H1 (cell line): Measurements from ENCODE around the gene AHDC1. TPM values are rescaled to one million over a fixed set of nuclear protein-coding genes. Genes with fewer than 3 reads are reported as not detected.

Source experiments
- CTCF ChIA-PET: fragments of 300-600 bp; sonication (Branson Sonifier 250); formaldehyde crosslinking; loops from one replicate; lab custom pipeline; 2021; ENCODE audit not compliant: partially characterized antibody; lab: Charles Lee
- POLR2A ChIA-PET: fragments of 300-600 bp; sonication (Branson Sonifier 250); formaldehyde crosslinking; loops from one replicate; lab custom pipeline; 2021; ENCODE audit warnings: inconsistent platforms; ENCODE audit not compliant: partially characterized antibody; lab: Charles Lee
- DNase-seq, 2 experiments: peaks; one replicate each; pipeline versions ENCODE4 v3.0.0 to v3.0.0-alpha.2; 2010 to 2022; ENCODE audit warnings: low spot score in 2 of 2, low read depth in 1 of 2, mixed read lengths in 1 of 2
- FAIRE-seq: peaks from 2 replicates; lab custom pipeline; 2011; peaks lifted over from hg19 to GRCh38; lab: Jason Lieb, UNC
- H2AFZ ChIP-seq: 2 replicates; pipeline ENCODE4 v1.8.1; 2012; ENCODE audit warnings: low read length, inconsistent platforms
- H2AK5ac ChIP-seq: 2 replicates; pipeline ENCODE4 v1.6.1; 2013; ENCODE audit warnings: low read depth, low read length
- H2BK120ac ChIP-seq: replicated peaks from 2 replicates; pipeline ENCODE3; 2013; ENCODE audit warnings: low read depth, low read length, inconsistent platforms
- H2BK12ac ChIP-seq: 2 replicates; pipeline ENCODE4 v1.6.1; 2013; ENCODE audit warnings: low read depth, low read length
- H2BK15ac ChIP-seq: 2 replicates; pipeline ENCODE4 v1.6.1; 2013; ENCODE audit warnings: low read length
- H2BK20ac ChIP-seq: 2 replicates; pipeline ENCODE4 v1.6.1; 2013; ENCODE audit warnings: low read length
- H2BK5ac ChIP-seq: 2 replicates; pipeline ENCODE4 v1.6.1; 2013; ENCODE audit warnings: low read depth, low read length
- H3K14ac ChIP-seq: 2 replicates; pipeline ENCODE4 v1.6.1; 2013; ENCODE audit warnings: inconsistent platforms; ENCODE audit not compliant: insufficient read length
- H3K18ac ChIP-seq: 2 replicates; pipeline ENCODE4 v1.6.1; 2013; ENCODE audit warnings: low read length; ENCODE audit errors: extremely low read depth
- H3K23ac ChIP-seq: 2 replicates; pipeline ENCODE4 v1.6.1; 2013; ENCODE audit warnings: inconsistent platforms; ENCODE audit not compliant: insufficient read length
- H3K23me2 ChIP-seq: 2 replicates; pipeline ENCODE4 v1.6.1; 2013; ENCODE audit warnings: low read depth, low read length
- H3K27ac ChIP-seq: 2 replicates; pipeline ENCODE4 v1.6.1; 2011; ENCODE audit warnings: low read depth, low read length, inconsistent platforms
- H3K27me3 ChIP-seq, 4 experiments: replicated peaks in 1 of 4; 1 replicate in 1 of 4; 2 replicates in 3 of 4; pipeline versions ENCODE4 v1.6.1 to v1.8.1; 2011 to 2013; ENCODE audit warnings: low read length in 3 of 4, mild to moderate bottlenecking in 3 of 4, inconsistent platforms in 2 of 4, mixed read lengths in 2 of 4, moderate library complexity in 1 of 4; ENCODE audit not compliant: control insufficient read depth in 3 of 4, insufficient read depth in 3 of 4; ENCODE audit errors: extremely low read depth in 1 of 4
- H3K36me3 ChIP-seq, 4 experiments: 2 replicates each; pipeline versions ENCODE4 v1.6.1 to v1.8.1; 2011 to 2013; ENCODE audit warnings: mild to moderate bottlenecking in 4 of 4, low read length in 3 of 4, moderate library complexity in 2 of 4, control low read depth in 1 of 4, inconsistent platforms in 1 of 4; ENCODE audit not compliant: insufficient read depth in 4 of 4, control insufficient read depth in 2 of 4
- H3K4ac ChIP-seq: replicated peaks from 2 replicates; pipeline ENCODE3; 2013; ENCODE audit warnings: low read length, low read depth, mixed read lengths, inconsistent platforms; ENCODE audit not compliant: insufficient read length
- H3K4me1 ChIP-seq, 4 experiments: replicated peaks in 1 of 4; 1 replicate in 1 of 4; 2 replicates in 3 of 4; pipeline versions ENCODE4 v1.6.1 to v1.8.1; 2011 to 2013; ENCODE audit warnings: low read length in 3 of 4, inconsistent platforms in 2 of 4, mixed read lengths in 1 of 4; ENCODE audit not compliant: insufficient read depth in 4 of 4, control insufficient read depth in 3 of 4
- H3K4me2 ChIP-seq, 2 experiments: 2 replicates each; pipeline versions ENCODE4 v1.6.1 to v1.8.1; 2011 to 2013; ENCODE audit warnings: low read depth in 2 of 2, low read length in 2 of 2, control low read depth in 1 of 2, inconsistent platforms in 1 of 2, mild to moderate bottlenecking in 1 of 2; ENCODE audit not compliant: insufficient read depth in 1 of 2
- H3K4me3 ChIP-seq, 4 experiments: fragments of 200-600, 300-600 bp in 1 of 4; sonication (generic), shearing (Covaris generic), sonication (Bioruptor Twin) in 1 of 4; 2 replicates each; pipeline versions ENCODE4 v1.5.1 to v1.8.1; 2011 to 2016; ENCODE audit warnings: low read length in 4 of 4, low read depth in 3 of 4, control low read depth in 2 of 4, inconsistent platforms in 2 of 4, mild to moderate bottlenecking in 2 of 4, mixed read lengths in 1 of 4, moderate library complexity in 1 of 4; ENCODE audit not compliant: insufficient read depth in 2 of 4; ENCODE audit errors: extremely low read depth in 1 of 4
- H3K56ac ChIP-seq: replicated peaks from 2 replicates; pipeline ENCODE3; 2013; ENCODE audit warnings: low read depth, mild to moderate bottlenecking, mixed read lengths, low read length, inconsistent platforms; ENCODE audit not compliant: insufficient read length
- H3K79me1 ChIP-seq: 2 replicates; pipeline ENCODE4 v1.6.1; 2013; ENCODE audit warnings: low read depth, low read length, control low read depth
- H3K79me2 ChIP-seq, 2 experiments: 2 replicates each; pipeline versions ENCODE4 v1.6.1 to v1.8.1; 2012 to 2013; ENCODE audit warnings: low read length in 2 of 2, mild to moderate bottlenecking in 2 of 2, inconsistent platforms in 1 of 2; ENCODE audit not compliant: insufficient read depth in 2 of 2, control insufficient read depth in 1 of 2
- H3K9ac ChIP-seq, 4 experiments: replicated peaks in 1 of 4; 1 replicate in 1 of 4; 2 replicates in 3 of 4; pipeline versions ENCODE4 v1.6.1 to v1.8.1; 2011 to 2013; ENCODE audit warnings: low read depth in 3 of 4, low read length in 3 of 4, control low read depth in 2 of 4, mild to moderate bottlenecking in 2 of 4, moderate library complexity in 2 of 4, inconsistent platforms in 1 of 4; ENCODE audit errors: extremely low read depth in 1 of 4
- H3K9me3 ChIP-seq, 2 experiments: 2 replicates each; pipeline versions ENCODE4 v1.6.1 to v1.8.1; 2012 to 2013; ENCODE audit warnings: mild to moderate bottlenecking in 2 of 2, moderate library complexity in 2 of 2, control low read depth in 1 of 2, inconsistent platforms in 1 of 2, low read depth in 1 of 2, low read length in 1 of 2, mixed read lengths in 1 of 2; ENCODE audit not compliant: insufficient read depth in 2 of 2
- H4K20me1 ChIP-seq, 2 experiments: replicated peaks in 1 of 2; 2 replicates each; pipeline versions ENCODE3 to v1.8.1; 2011 to 2013; ENCODE audit warnings: inconsistent platforms in 2 of 2, low read length in 2 of 2, mild to moderate bottlenecking in 1 of 2; ENCODE audit not compliant: insufficient read depth in 2 of 2, control insufficient read depth in 1 of 2
- H4K5ac ChIP-seq: 2 replicates; pipeline ENCODE4 v1.6.1; 2013; ENCODE audit warnings: low read length, low read depth, mixed read lengths, inconsistent platforms; ENCODE audit not compliant: insufficient read length
- H4K8ac ChIP-seq: 2 replicates; pipeline ENCODE4 v1.8.0; 2013; ENCODE audit warnings: mild to moderate bottlenecking, moderate library complexity, low read length, inconsistent platforms; ENCODE audit not compliant: insufficient read depth; ENCODE audit errors: extremely low read depth
- H4K91ac ChIP-seq: replicated peaks from 2 replicates; pipeline ENCODE3; 2013; ENCODE audit warnings: low read length, mixed read lengths, inconsistent platforms; ENCODE audit not compliant: insufficient read length
- BACH1 ChIP-seq: IDR thresholded peaks from 2 replicates; pipeline ENCODE4 v1.6.1; 2012; ENCODE audit warnings: low read length, improper control_type of control experiment
- CHD1 ChIP-seq: IDR thresholded peaks from 2 replicates; pipeline ENCODE4 v1.6.1; 2012; ENCODE audit warnings: low read depth, low read length, improper control_type of control experiment
- CTBP2 ChIP-seq: IDR thresholded peaks from 2 replicates; pipeline ENCODE4 v1.7.0; 2011; ENCODE audit warnings: borderline replicate concordance, mild to moderate bottlenecking, moderate library complexity, mixed read lengths, low read length; ENCODE audit not compliant: insufficient read depth, insufficient read length
- EP300 ChIP-seq, 2 experiments: IDR thresholded peaks; 1 replicate in 1 of 2; 2 replicates in 1 of 2; pipeline ENCODE4 v1.6.1; 2011 to 2012; ENCODE audit warnings: low read depth in 2 of 2, low read length in 2 of 2, mild to moderate bottlenecking in 2 of 2, borderline replicate concordance in 1 of 2, inconsistent platforms in 1 of 2, moderate library complexity in 1 of 2
- FOSL1 ChIP-seq: IDR thresholded peaks from 2 replicates; pipeline ENCODE4 v1.6.1; 2011; ENCODE audit warnings: mild to moderate bottlenecking, low read depth, low read length, moderate library complexity; ENCODE audit not compliant: insufficient read depth
- KDM4A ChIP-seq: IDR thresholded peaks from one replicate; pipeline ENCODE4 v1.7.1; 2012; ENCODE audit warnings: low read depth, mild to moderate bottlenecking, moderate library complexity, low read length, inconsistent platforms; ENCODE audit not compliant: severe bottlenecking
- KDM5A ChIP-seq: fragments of 200-600 bp; IDR thresholded peaks from 2 replicates; pipeline ENCODE4 v1.7.1; 2012; ENCODE audit warnings: mild to moderate bottlenecking, low read length, inconsistent platforms, mixed read lengths
- RBBP5 ChIP-seq: IDR thresholded peaks from 2 replicates; pipeline ENCODE4 v1.7.1; 2012; ENCODE audit warnings: low read depth, mild to moderate bottlenecking, inconsistent platforms, low read length, moderate library complexity, borderline replicate concordance
- SP4 ChIP-seq: IDR thresholded peaks from 2 replicates; pipeline ENCODE4 v1.6.1; 2012; ENCODE audit warnings: low read length, inconsistent platforms
- WGBS, 2 experiments: shearing (Covaris generic) in 1 of 2; methylation state at CpG; one replicate each; pipeline versions ENCODE4 v1.1.6 to v1.1.7; 2013 to 2015; ENCODE audit warnings: low lambda C conversion rate in 2 of 2, mixed read lengths in 2 of 2, inconsistent platforms in 1 of 2, low coverage in 1 of 2, missing lambda C conversion rate in 1 of 2; ENCODE audit not compliant: insufficient replicate concordance in 2 of 2, insufficient coverage in 1 of 2, insufficient read length in 1 of 2; ENCODE audit errors: extremely low coverage in 1 of 2, missing lambda C conversion rate in 1 of 2; 5-methylcytosine and 5-hydroxymethylcytosine counted together
- polyA plus RNA-seq, 7 experiments: library from polyadenylated mRNA; depleted of rRNA in 3 of 7; stranded (reverse) in 5 of 7; unstranded in 2 of 7; fragments of >200 nt in 5 of 7; fragments of 200-250 nt in 2 of 7; gene quantifications; 1 replicate in 5 of 7; 2 replicates in 1 of 7; 4 replicates in 1 of 7; pipeline versions ENCODE4 v1.2.1 to v1.2.3, GENCODE V29; 2011 to 2013; ENCODE audit warnings: missing spikeins in 2 of 7, mixed read lengths in 2 of 7
- total RNA-seq: library from RNA; stranded (reverse); fragmentation: NEBNext Ultra II Directional; extraction: Animal tissue kit (Norgen Biotek cat#: 25700); gene quantifications from 2 replicates; pipeline ENCODE4 v1.2.1, GENCODE V29; 2021
- TF ChIP-seq, protein P1 (sequence below): IDR thresholded peaks from 2 replicates; pipeline ENCODE4 v1.6.1; 2012; ENCODE audit warnings: low read length, inconsistent platforms

The AHDC1 gene
- total and polyA plus RNA-seq, 2 of the 8 experiments (the other 6 are each of a cell fraction or from before 2014, with no cell fraction given): 4.4 to 35.1 TPM

DNA sequence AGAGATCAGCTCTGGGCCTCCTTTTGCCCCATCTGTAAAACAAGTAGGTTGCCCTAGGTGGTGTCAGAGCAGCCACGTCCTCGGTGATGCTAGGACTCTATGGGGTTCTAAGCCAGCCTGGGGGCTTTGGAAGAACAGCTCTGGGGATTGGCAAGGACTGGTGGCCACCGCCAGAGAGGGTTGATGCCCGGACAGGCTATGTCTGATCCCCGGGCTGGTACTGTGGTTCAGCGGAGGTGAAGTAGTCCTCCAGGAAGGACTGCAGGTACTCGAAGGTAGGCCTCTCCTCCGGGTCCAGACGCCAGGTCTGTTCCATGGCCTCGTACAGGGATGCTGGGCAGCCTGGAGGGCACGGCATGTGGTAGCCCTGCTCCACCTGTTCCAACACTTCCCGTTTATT, 8.8 kb upstream of the AHDC1 start:
- no peak overlapping the region for H2AFZ ChIP-seq
- no peak overlapping the region for H3K14ac ChIP-seq
- H3K9ac ChIP-seq: no peak overlapping the region
- peaks cover 7% of the 10 kb centered on the region for H3K23me2 ChIP-seq
- ChIA-PET POLR2A (no interaction called here), CTCF (interaction anchor here (1.1 to 37.8 kb wide), 5 partner anchors 44 to 317 kb away, joined by 3 to 1807 read pairs (median 4); partner anchors contain the start of gene IFI6)
- H3K4me3 ChIP-seq: no peak overlapping the region
- H3K18ac ChIP-seq: no peak overlapping the region
- H2BK120ac ChIP-seq: no peak overlapping the region
- no peak for DNase-seq
- no peak overlapping the region for H3K56ac ChIP-seq
- no peaks in the 10 kb centered on the region for H3K79me1 ChIP-seq
- H4K91ac ChIP-seq: no peak overlapping the region
- no peak for TF ChIP-seq BACH1
- TF ChIP-seq CTBP2: no peak
- TF ChIP-seq RBBP5: no peak
- no peak for TF ChIP-seq EP300 (IDR thresholded peaks at IDR 0.05; ENCODE audit: borderline replicate concordance in 1 of 2, low read depth in 2 of 2, low read length in 2 of 2)
- no peak for TF ChIP-seq SP4
- TF ChIP-seq CHD1: no peak
- TF ChIP-seq, protein P1, sequence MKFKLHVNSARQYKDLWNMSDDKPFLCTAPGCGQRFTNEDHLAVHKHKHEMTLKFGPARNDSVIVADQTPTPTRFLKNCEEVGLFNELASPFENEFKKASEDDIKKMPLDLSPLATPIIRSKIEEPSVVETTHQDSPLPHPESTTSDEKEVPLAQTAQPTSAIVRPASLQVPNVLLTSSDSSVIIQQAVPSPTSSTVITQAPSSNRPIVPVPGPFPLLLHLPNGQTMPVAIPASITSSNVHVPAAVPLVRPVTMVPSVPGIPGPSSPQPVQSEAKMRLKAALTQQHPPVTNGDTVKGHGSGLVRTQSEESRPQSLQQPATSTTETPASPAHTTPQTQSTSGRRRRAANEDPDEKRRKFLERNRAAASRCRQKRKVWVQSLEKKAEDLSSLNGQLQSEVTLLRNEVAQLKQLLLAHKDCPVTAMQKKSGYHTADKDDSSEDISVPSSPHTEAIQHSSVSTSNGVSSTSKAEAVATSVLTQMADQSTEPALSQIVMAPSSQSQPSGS: no peak
- no peak for TF ChIP-seq FOSL1
- TF ChIP-seq KDM5A: no peak
- no peak for TF ChIP-seq KDM4A
- 90% methylated on average over 12 of the region's 12 CpGs; no CpG with 5 or more reads in 1 of the 2 experiments for WGBS, 2 experiments
- no peak overlapping the region for H4K5ac ChIP-seq
- H3K4me2 ChIP-seq: no peak overlapping the region
- no peak for FAIRE-seq
- H3K79me2 ChIP-seq: no peaks in the 10 kb centered on the region
- H3K4me1 ChIP-seq: peaks cover 2 to 22% (median 10%) of the 10 kb centered on the region in 4 experiments
- no peak overlapping the region for H2AK5ac ChIP-seq
- H2BK5ac ChIP-seq: no peak overlapping the region
- H4K8ac ChIP-seq: no peak overlapping the region; the same call in 1 of the 2 replicates
- H3K27ac ChIP-seq: no peak overlapping the region
- no peak overlapping the region for H3K4ac ChIP-seq
- H3K23ac ChIP-seq: no peak overlapping the region
- no peak overlapping the region for H2BK20ac ChIP-seq
- no peaks in the 10 kb centered on the region for H3K9me3 ChIP-seq
- no peaks in the 10 kb centered on the region for H3K36me3 ChIP-seq
- H4K20me1 ChIP-seq: peaks cover 0 to 2% of the 10 kb centered on the region in 2 experiments
- H2BK12ac ChIP-seq: no peak overlapping the region
- peaks cover 0 to 11% (median 6%) of the 10 kb centered on the region in 4 experiments; a peak in 2 of 7 replicates for H3K27me3 ChIP-seq
- 0 out of 2 replicates have a peak overlapping the region, but pooled peaks have one; percentile 66 for H2BK15ac ChIP-seq
